ENCODE measurements around the gene PRDM4. TPM values are rescaled to one million over a fixed set of nuclear protein-coding genes. Genes with fewer than 3 reads are reported as not detected.
"Not testable (repeated sequence)": the region's sequence is repeated elsewhere in the genome, so short reads cannot be mapped to it uniquely, and the experiment has no call there.

PRDM4 gene
- total RNA-seq, 1 donor from 2014 or later, result 31.1 TPM

GRCh38 chr12:107695772-107696171, 65.2 kb downstream of the PRDM4 start:
- DNase-seq; H3K4me3 Mint-ChIP-seq; intact Hi-C loops (cut with micrococcal nuclease); H3K27me3 Mint-ChIP-seq; H3K27ac Mint-ChIP-seq; H3K4me1 Mint-ChIP-seq; H3K9me3 Mint-ChIP-seq: not testable (repeated sequence)
- H3K36me3 Mint-ChIP-seq (ENCODE audit: low read depth), result peaks cover 74% of the 10 kb centered on the region

DNA sequence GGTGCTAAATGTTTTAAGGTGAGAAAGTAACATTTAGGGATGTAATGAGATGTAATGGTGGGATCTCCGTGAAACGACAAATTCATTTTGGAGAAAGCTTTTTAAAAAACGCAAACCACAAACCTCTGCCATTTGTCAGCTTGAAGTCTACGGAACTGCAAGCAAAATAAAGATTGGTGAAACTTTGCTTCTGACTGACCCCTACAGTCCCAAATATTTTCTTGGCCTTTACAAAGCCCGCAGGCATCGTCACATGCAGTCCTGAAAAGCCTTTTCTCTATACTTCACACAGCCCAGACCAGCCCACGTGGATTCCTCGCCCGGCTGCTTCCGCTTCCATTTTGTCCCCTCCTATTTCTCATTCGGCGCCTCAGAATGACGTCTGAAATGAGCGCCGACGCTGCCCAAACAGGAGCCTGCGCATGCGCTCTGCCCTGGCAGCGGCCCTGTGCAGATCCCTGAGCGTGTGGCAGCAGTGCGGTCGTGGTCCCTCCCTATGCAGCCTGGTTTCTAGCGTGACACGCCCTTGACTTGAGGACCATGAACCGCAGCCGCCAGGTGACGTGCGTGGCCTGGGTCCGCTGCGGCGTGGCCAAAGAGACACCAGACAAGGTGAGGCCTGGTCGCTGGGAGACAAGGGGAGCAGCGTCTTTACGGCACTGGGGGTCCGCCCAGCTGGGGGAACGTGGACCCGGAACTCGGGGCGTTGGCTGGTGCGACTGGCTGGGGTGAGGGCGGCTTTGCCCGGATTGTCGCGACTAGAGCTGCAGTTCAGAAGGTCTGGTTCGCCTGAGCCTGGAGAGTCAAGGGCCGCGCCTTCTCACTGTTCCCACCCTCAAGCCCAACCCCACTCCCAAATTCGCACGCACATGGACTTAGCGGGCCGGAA, 75.3 kb downstream of the PRDM4 start, which contains the start of gene PWP1:
TSS of gene PWP1 (plus strand) at position 440 of the 889 bp plus-strand sequence. CDS start at position 541, 101 bp downstream.
- Mint-ChIP-seq H3K9me3 (peaks cover 7% of the 10 kb centered on the region), H3K36me3 (ENCODE audit: low read depth) (peaks cover 34% of the 10 kb centered on the region), H3K27me3 (peaks cover 2% of the 10 kb centered on the region), H3K4me1 (peaks cover 26% of the 10 kb centered on the region), H3K4me3 (peak within 1 kb of the TSS; percentile 93), H3K27ac (peak within 1 kb of the TSS; percentile 92)
- intact Hi-C loops (cut with micrococcal nuclease), result loop anchor here (1.0 to 5.0 kb wide), 5 partner anchors 76 to 829 kb away; partner anchors contain the start of genes FICD, PRDM4 and TMEM263
- peak; percentile 99 for DNase-seq

GRCh38 chr12:107684990-107685359, 76.0 kb downstream of the PRDM4 start:
- peaks cover 7% of the 10 kb centered on the region for H3K9me3 Mint-ChIP-seq
- H3K4me3 Mint-ChIP-seq, result peak overlapping the region; percentile 93
- peak; percentile 75 for DNase-seq
- intact Hi-C loops (cut with micrococcal nuclease), result loop anchor here (1.0 to 5.0 kb wide), 5 partner anchors 76 to 830 kb away; partner anchors contain the start of genes FICD, PRDM4 and TMEM263
- peak overlapping the region; percentile 92 for H3K27ac Mint-ChIP-seq
- peaks cover 3% of the 10 kb centered on the region for H3K27me3 Mint-ChIP-seq
- peaks cover 26% of the 10 kb centered on the region for H3K4me1 Mint-ChIP-seq
- H3K36me3 Mint-ChIP-seq (ENCODE audit: low read depth), result peaks cover 30% of the 10 kb centered on the region

DNA sequence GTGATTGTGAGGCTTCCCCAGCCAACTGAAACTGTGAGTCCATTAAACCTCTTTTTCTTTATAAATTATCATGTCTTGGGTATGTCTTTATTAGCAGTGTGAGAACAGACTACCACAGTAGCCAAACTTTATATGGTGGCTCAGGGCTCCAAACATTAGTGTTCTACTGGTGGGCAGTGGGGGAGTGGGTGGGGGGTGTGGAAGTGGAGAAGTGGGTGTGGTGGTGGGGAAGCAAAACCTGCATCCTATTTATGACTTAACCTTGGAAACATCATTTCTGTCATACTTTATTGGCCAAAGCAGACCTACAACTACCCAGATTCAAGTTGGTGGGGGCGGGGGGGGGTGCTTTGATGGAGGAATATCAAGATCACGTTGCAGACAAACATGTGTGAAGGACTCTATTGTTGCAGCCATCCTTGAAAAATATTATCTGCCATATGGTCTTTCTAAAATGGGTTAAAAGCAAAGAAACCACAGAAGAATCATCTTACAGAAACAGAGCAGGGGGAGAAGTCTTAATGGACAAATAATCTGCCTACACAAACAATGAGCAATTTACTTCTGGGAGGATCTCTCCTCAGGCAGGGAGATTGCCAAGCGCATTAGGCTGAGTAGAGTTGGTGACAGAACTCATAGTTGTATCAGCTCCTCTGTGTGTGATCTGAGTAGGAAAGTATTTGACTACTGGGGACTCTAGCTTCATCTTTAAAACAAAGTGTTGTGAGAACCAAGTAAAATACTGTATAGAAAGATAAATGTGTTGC, 76.7 kb downstream of the PRDM4 start:
- Mint-ChIP-seq H3K27me3 (peaks cover 5% of the 10 kb centered on the region), H3K4me3 (peak overlapping the region; percentile 93), H3K4me1 (peaks cover 26% of the 10 kb centered on the region), H3K9me3 (peaks cover 7% of the 10 kb centered on the region), H3K27ac (peak overlapping the region; percentile 92), H3K36me3 (ENCODE audit: low read depth) (peaks cover 23% of the 10 kb centered on the region)
- intact Hi-C loops (cut with micrococcal nuclease), result loop anchor here (2.0 kb wide), 1 partner anchor 831 kb away; the partner anchor contains the start of gene FICD
- DNase-seq, result no peak

Other genes with a start within 250 kb of the PRDM4 start
- 56.3 and 63.2 TPM in 2 replicates for gene PWP1, start 75.3 kb downstream of the PRDM4 start, total RNA-seq
- gene ASCL4, start 13.6 kb upstream of the PRDM4 start, total RNA-seq, result not detected in 2 replicates

Data from activated CD4-positive, alpha-beta T cell treated with anti-CD3 and anti-CD28 coated beads, Interleukin-2, amount 10 ng/mL, durations not matched to agents 24 days and 14 days (primary cell).